ENCODE data around the gene SPATA2.
A peak's percentile ranks its signal among the peaks of the same experiment; 100 is the strongest.
"Not testable (repeated sequence)": the region's sequence is repeated elsewhere in the genome, so short reads cannot be mapped to it uniquely, and the experiment has no call there.

The SPATA2 gene
- total RNA-seq, result 20.7 to 28.5 (median 26.8) reads per million in 4 donors

- peak; percentile 89 to 96 (median 92) for DNase-seq
Measured at GRCh38 chr20:49915380-49916145, at the start of gene SPATA2. TSS of gene SPATA2 (minus strand) at chr20:49915529. CDS start at chr20:49908490, 7,039 bp downstream.

- DNase-seq, result no peak
Measured at GRCh38 chr20:49961413-49961812, 46.1 kb upstream of the SPATA2 start.

- not testable (repeated sequence) for DNase-seq
Measured at GRCh38 chr20:49957089-49957938, 42.0 kb upstream of the SPATA2 start.

GRCh38 chr20:49956689-49957088 is 41.4 kb upstream of the SPATA2 start:
- no peak for DNase-seq

DNA sequence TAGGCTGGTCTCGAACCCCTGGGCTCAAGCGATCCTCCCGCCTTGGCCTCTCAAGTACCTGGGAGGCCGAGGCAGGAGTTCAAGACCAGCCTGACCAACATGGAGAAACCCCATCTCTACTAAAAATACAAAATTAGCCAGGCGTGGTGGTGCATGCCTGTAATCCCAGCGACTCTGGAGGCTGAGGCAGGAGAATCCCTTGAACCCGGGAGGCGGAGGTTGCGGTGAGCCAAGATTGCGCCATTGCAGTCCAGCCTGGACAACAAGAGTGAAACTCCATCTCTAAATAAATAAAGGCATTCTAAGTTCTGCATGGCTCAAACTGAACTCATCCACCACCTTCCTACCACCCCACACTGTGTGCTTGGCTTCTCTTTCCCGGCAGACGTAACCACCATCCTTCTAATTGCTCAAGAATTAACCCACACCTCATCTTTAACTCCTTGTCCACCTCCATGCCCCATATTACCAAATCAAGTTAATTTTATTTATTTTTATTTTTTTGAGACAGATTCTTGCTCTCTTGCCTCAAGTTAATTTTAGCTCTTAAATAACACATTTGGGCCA is 40.6 kb upstream of the SPATA2 start:
- DNase-seq, result not testable (repeated sequence)

DNA sequence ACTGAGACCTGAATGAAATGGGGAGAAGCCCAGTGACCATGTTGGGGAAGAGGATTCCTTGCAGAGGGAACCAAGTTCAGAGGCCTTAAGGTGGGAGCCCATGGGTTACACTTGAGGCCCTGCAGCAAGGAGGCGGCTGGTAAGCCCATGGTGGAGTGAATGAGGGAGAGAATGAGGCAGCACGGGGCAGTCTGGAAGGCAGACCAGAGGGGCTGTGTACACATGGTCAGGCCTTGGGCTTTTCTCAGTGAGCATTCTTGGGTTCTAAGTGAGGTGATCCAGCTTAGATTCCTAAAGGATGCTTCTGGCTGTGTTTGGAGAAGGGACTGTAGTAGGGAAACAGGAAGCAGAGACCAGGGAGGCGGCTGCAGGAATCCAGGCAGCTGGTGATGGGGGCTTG is 39.8 kb upstream of the SPATA2 start:
- DNase-seq, result no peak

- no peak for DNase-seq
Measured at GRCh38 chr20:49951151-49951550, 35.8 kb upstream of the SPATA2 start.

DNA sequence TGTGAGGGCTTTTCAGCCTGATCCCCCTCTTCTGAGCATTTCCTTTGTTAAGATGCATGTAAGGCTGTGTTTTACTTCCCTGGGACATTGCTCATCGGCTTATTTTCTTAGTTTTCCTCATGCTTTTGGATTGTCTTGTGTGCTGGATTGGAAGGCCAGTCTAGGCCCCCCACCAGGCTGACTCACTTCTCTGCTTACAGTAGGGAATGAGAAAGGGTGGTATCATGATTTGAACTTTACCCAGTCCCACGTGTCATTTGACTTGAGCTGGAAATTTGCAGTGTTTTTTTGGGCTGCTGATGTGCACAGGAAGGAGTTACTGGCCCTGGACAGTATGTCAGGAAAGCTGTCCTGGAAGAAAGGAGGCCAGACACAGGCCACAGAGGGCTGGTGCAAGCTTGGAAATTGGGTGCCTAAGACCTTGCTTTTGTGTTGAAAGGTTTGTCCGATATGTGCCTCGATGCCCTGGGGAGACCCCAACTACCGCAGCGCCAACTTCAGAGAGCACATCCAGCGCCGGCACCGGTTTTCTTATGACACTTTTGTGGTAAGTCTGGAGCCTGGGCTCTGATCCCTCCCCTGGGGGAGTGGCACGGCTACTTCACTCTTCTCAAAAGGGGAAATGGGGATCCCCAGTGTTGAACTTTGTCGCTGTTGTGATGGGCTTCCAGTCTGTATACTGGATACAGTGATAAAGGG is 33.6 kb upstream of the SPATA2 start:
- DNase-seq, result no peak

DNA sequence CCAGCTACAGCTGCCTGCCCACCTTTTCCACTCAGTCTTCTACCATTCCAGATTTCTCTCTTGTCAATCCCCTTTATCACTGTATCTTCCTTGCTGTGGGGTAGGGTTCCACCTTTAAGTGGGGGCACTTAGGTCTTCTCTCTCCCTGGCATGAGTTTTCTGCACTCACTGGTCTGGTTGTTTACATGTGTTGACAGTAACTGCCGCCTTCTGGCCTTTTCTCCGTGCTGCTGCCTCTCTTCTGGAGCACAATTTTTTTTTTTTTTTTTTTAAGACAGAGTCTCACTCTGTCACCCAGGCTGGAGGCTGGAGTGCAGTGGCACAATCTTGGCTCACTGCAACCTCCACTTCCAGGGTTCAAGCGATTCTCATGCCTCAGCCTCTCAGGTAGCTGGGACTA is 32.8 kb upstream of the SPATA2 start:
- no peak for DNase-seq

- DNase-seq, result no peak
Measured at GRCh38 chr20:49945701-49946477, 30.6 kb upstream of the SPATA2 start.

DNA sequence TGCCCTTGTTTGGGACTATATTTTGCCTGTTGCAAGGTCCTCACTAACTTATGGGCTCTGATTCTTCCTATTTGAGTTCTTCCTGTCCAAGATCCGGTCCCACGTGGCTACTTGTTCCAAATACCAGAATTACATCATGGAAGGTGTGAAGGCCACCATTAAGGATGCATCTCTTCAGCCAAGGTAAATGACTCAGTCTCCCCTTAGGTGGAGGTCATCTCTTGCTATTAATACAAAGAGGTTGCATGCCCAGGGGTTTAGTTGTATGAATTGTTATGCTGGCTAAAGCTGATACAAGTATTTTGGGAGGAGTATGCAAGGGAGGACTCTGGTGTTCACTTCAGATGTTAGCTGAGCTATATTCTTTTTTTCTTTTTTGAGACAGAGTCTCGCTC is 30.0 kb upstream of the SPATA2 start:
- DNase-seq, result no peak

DNA sequence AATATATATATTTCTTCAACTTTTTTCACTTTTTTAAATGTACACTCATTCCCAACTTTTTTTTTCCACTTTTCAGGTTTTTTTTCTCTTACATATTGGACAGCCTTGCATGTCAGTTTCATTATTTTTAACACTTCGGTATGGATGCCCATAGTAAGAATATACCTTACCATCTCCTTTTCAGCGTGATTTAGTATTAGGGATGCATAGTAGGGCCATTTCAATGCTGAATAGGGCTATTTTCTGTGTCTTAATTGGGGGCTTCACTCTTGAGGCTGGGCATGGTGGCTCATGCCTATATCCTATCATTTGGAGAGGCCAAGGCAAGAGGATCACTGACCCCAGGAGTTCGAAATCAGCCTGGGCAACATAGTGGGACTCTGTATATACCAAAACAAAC is 27.6 kb upstream of the SPATA2 start:
- no peak for DNase-seq

GRCh38 chr20:49942303-49942702 is 27.0 kb upstream of the SPATA2 start:
- DNase-seq, result no peak

- DNase-seq, result no peak
Measured at GRCh38 chr20:49941456-49941855, 26.1 kb upstream of the SPATA2 start.

- DNase-seq, result no peak
Measured at GRCh38 chr20:49938173-49939163, 23.1 kb upstream of the SPATA2 start.

GRCh38 chr20:49937027-49937929 is 21.9 kb upstream of the SPATA2 start:
- DNase-seq, result no peak

DNA sequence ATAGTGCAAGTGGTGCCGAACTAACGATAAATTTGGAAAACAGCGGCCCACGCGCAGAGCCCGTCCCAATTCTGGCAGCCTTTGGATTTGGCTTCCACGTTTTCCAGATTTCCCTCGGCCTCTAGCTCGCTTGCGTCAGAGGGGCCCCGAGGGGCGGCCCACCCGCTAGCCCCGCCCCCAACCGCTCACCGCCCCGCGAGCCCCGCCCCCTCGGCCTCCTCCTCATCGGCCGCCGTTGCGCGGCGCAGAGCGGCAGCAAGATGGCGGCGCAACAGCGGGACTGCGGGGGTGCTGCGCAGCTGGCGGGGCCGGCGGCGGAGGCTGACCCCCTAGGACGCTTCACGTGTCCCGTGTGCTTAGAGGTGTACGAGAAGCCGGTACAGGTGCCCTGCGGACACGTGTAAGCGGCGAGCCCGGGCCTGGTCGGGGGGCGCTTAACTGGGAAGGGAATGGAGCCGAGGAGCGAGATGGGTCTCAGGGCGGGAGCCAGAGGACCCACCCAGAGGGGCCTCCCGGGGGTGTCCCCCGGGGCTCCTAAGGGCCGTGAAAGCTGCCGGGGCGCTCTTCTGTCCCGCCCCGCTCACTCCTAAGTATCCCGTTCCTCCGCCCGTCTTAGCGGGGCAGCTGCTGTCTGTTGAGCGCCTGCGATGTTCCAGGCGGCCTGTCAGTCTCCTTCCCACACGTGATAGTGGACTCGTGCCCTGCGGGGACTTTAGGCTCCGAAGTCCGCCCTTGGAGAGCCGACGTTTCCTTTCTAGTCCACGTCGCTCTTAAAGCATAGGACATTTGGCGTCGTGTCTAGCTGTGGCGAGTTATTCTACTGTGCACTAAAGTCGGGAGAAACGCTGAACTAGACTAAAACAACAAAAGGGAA is 21.1 kb upstream of the SPATA2 start, which contains the start of gene RNF114:
Gene RNF114, plus strand, starts transcription at position 245 of the 874 bp plus-strand sequence. Its CDS starts 16 bp downstream, at position 261.
- DNase-seq, result peak; percentile 86 to 92 (median 88)

DNA sequence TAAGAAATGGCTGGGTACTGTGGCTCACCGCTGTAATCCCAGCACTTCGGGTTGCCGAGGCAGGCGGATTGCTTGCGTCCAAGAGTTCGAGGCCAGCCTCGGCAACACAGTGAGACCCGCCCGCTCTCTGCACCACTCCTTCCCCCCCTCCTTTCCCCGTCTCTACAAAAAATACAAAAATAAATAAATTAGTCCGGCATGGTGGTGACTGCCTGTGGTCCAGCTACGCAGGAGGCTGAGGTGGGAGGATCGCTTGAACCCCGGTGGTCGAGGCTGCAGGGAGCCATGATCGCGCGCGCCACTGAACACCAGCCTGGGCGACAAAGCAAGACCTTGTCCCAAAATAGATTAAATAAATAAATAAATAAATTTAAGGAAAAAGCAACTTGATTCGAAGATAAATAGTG is 20.4 kb upstream of the SPATA2 start:
- no peak for DNase-seq

- DNase-seq, result no peak
Measured at GRCh38 chr20:49929142-49929494, 13.8 kb upstream of the SPATA2 start.
